CD14-positive monocyte (primary cell): ENCODE measurements around the gene NTRK3. TPM values are rescaled to one million over a fixed set of nuclear protein-coding genes. Genes with fewer than 3 reads are reported as not detected.

Experiments used
- DNase-seq, 3 donors: peaks; one replicate each; pipeline ENCODE4 v3.0.0-alpha.2; 2011 to 2022
- H2AFZ ChIP-seq: 2 replicates; pipeline ENCODE4 v1.6.0; 2012; ENCODE audit warnings: mild to moderate bottlenecking, low read depth, low read length, inconsistent platforms; ENCODE audit not compliant: insufficient read depth, poor library complexity, severe bottlenecking
- H3K27ac ChIP-seq, 2 donors: 1 replicate in 1 of 2; 2 replicates in 1 of 2; pipeline ENCODE4 v1.5.1; 2012 to 2013; ENCODE audit warnings: low read length in 2 of 2, control low read depth in 1 of 2, inconsistent platforms in 1 of 2, low read depth in 1 of 2, mild to moderate bottlenecking in 1 of 2
- H3K27me3 ChIP-seq, 2 donors: one replicate each; pipeline versions ENCODE4 v1.6.0 to v1.6.1; 2011 to 2013; ENCODE audit warnings: low read length in 2 of 2; ENCODE audit not compliant: control insufficient read depth in 2 of 2, insufficient read depth in 2 of 2
- H3K36me3 ChIP-seq, 2 donors: replicated peaks in 1 of 2; 1 replicate in 1 of 2; 2 replicates in 1 of 2; pipeline versions ENCODE4 v1.5.1 to v1.6.1; 2012 to 2013; ENCODE audit warnings: low read length in 2 of 2, control low read depth in 1 of 2, inconsistent platforms in 1 of 2, mild to moderate bottlenecking in 1 of 2; ENCODE audit not compliant: insufficient read depth in 2 of 2, control insufficient read depth in 1 of 2
- H3K4me1 ChIP-seq, 2 donors: 1 replicate in 1 of 2; 2 replicates in 1 of 2; pipeline versions ENCODE4 v1.5.1 to v1.6.1; 2012 to 2013; ENCODE audit warnings: low read length in 2 of 2, control low read depth in 1 of 2, inconsistent platforms in 1 of 2, mild to moderate bottlenecking in 1 of 2, moderate library complexity in 1 of 2; ENCODE audit not compliant: insufficient read depth in 2 of 2, control insufficient read depth in 1 of 2
- H3K4me2 ChIP-seq: replicated peaks from 2 replicates; pipeline ENCODE3; 2012; ENCODE audit warnings: low read length, moderate library complexity, mild to moderate bottlenecking; ENCODE audit not compliant: poor library complexity, severe bottlenecking; ENCODE audit errors: extremely low read depth
- H3K4me3 ChIP-seq, 3 experiments: fragments of 200-600 bp in 1 of 3; sonication (generic) in 1 of 3; replicated peaks in 1 of 3; 1 replicate in 2 of 3; 2 replicates in 1 of 3; pipeline ENCODE4 v1.5.1; 2011 to 2013; ENCODE audit warnings: low read length in 3 of 3, mild to moderate bottlenecking in 3 of 3, control low read depth in 2 of 3, low read depth in 2 of 3, inconsistent platforms in 1 of 3, moderate library complexity in 1 of 3
- H3K79me2 ChIP-seq: 2 replicates; pipeline ENCODE4 v1.6.0; 2012; ENCODE audit warnings: mild to moderate bottlenecking, control low read depth, inconsistent platforms, low read length, moderate library complexity; ENCODE audit not compliant: insufficient read depth
- H3K9ac ChIP-seq: 2 replicates; pipeline ENCODE4 v1.6.0; 2017; ENCODE audit warnings: low read length, mild to moderate bottlenecking; ENCODE audit not compliant: insufficient read depth, poor library complexity, severe bottlenecking
- H3K9me3 ChIP-seq, 2 donors: replicated peaks in 1 of 2; 1 replicate in 1 of 2; 2 replicates in 1 of 2; pipeline versions ENCODE4 v1.5.1 to v1.6.1; 2012 to 2013; ENCODE audit warnings: low read length in 2 of 2, control low read depth in 1 of 2; ENCODE audit not compliant: control insufficient read depth in 1 of 2, insufficient read depth in 1 of 2
- H4K20me1 ChIP-seq: 2 replicates; pipeline ENCODE4 v1.6.0; 2012; ENCODE audit warnings: mild to moderate bottlenecking, low read length, control low read depth, moderate library complexity; ENCODE audit not compliant: insufficient read depth
- H3K27ac Mint-ChIP-seq, 7 donors: one replicate each; pipeline ENCODE4 v1.8.0; 2020; ENCODE audit warnings: mild to moderate bottlenecking in 7 of 7, mixed read lengths in 7 of 7, moderate library complexity in 6 of 7, inconsistent platforms in 2 of 7
- H3K27me3 Mint-ChIP-seq, 3 donors: one replicate each; pipeline ENCODE4 v1.8.0; 2021 to 2022; ENCODE audit warnings: low read depth in 3 of 3, mild to moderate bottlenecking in 3 of 3, mixed read lengths in 3 of 3, moderate library complexity in 3 of 3, inconsistent platforms in 1 of 3
- H3K36me3 Mint-ChIP-seq, 2 donors: one replicate each; pipeline ENCODE4 v1.8.0; 2020; ENCODE audit warnings: mixed read lengths in 2 of 2, inconsistent platforms in 1 of 2, mild to moderate bottlenecking in 1 of 2
- H3K4me1 Mint-ChIP-seq: one replicate; pipeline ENCODE4 v1.8.0; 2020; ENCODE audit warnings: mild to moderate bottlenecking, mixed read lengths
- H3K4me3 Mint-ChIP-seq, 2 donors: one replicate each; pipeline ENCODE4 v1.8.0; 2020; ENCODE audit warnings: mild to moderate bottlenecking in 2 of 2, mixed read lengths in 2 of 2, moderate library complexity in 1 of 2
- H3K9me3 Mint-ChIP-seq, 7 donors: one replicate each; pipeline ENCODE4 v1.8.0; 2020 to 2022; ENCODE audit warnings: mixed read lengths in 7 of 7, mild to moderate bottlenecking in 6 of 7, moderate library complexity in 6 of 7, inconsistent platforms in 2 of 7
- WGBS: methylation state at CpG from one replicate; pipeline ENCODE4 v1.1.5; 2013; ENCODE audit warnings: missing lambda C conversion rate; ENCODE audit not compliant: insufficient coverage; 5-methylcytosine and 5-hydroxymethylcytosine counted together
- intact Hi-C, 2 donors: fragments of 100-400 bp; cut with micrococcal nuclease; formaldehyde crosslinking; loops; one replicate each; pipeline versions ENCODE4 v1.15.0 to v1.15.1; 2023
- polyA plus RNA-seq, 3 donors: library from polyadenylated mRNA; depleted of rRNA in 1 of 3; unstranded in 2 of 3; stranded (reverse) in 1 of 3; fragments of 300-500 nt in 2 of 3; fragments of >200 nt in 1 of 3; fragmentation: Illumina TruSeq in 2 of 3; gene quantifications; 1 replicate in 2 of 3; 2 replicates in 1 of 3; pipeline ENCODE4 v1.2.3, GENCODE V29; 2012 to 2021
- TF ChIP-seq, protein P1 (sequence below): fragments of 200-600 bp; IDR thresholded peaks from one replicate; pipeline ENCODE4 v1.8.0; 2022; ENCODE audit warnings: antibody characterized with exemption, mild to moderate bottlenecking

The NTRK3 gene
- polyA plus RNA-seq, 3 donors, result not detected

- Mint-ChIP-seq H3K4me3 (no peak overlapping the region), H3K4me1 (no peaks in the 10 kb centered on the region), H3K9me3 (peaks cover 0 to 4% (median 0%) of the 10 kb centered on the region in 7 donors), H3K27ac (no peak overlapping the region), H3K27me3 (peaks cover 0 to 4% (median 4%) of the 10 kb centered on the region in 3 donors), H3K36me3 (no peaks in the 10 kb centered on the region)
- Histone ChIP-seq H4K20me1 (no peaks in the 10 kb centered on the region), H3K9me3 (no peaks in the 10 kb centered on the region), H2AFZ (no peak overlapping the region), H3K36me3 (no peaks in the 10 kb centered on the region), H3K79me2 (no peaks in the 10 kb centered on the region), H3K9ac (no peak overlapping the region), H3K4me2 (no peak overlapping the region), H3K27me3 (no peaks in the 10 kb centered on the region), H3K4me1 (no peaks in the 10 kb centered on the region), H3K4me3 (no peak overlapping the region), H3K27ac (no peak overlapping the region)
- TF ChIP-seq, protein P1, sequence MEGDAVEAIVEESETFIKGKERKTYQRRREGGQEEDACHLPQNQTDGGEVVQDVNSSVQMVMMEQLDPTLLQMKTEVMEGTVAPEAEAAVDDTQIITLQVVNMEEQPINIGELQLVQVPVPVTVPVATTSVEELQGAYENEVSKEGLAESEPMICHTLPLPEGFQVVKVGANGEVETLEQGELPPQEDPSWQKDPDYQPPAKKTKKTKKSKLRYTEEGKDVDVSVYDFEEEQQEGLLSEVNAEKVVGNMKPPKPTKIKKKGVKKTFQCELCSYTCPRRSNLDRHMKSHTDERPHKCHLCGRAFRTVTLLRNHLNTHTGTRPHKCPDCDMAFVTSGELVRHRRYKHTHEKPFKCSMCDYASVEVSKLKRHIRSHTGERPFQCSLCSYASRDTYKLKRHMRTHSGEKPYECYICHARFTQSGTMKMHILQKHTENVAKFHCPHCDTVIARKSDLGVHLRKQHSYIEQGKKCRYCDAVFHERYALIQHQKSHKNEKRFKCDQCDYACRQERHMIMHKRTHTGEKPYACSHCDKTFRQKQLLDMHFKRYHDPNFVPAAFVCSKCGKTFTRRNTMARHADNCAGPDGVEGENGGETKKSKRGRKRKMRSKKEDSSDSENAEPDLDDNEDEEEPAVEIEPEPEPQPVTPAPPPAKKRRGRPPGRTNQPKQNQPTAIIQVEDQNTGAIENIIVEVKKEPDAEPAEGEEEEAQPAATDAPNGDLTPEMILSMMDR, result no peak
- intact Hi-C loops, result no loop called here
- no peak for DNase-seq
- WGBS, result 100% methylated on average over 1 of the region's 5 CpGs
Observed at GRCh38 chr15:88187195-88187594, 69.3 kb downstream of the NTRK3 start.

GRCh38 chr15:88185584-88185983 lies 71.0 kb downstream of the NTRK3 start:
- 73% methylated on average over 2 of the region's 3 CpGs for WGBS
- H3K27ac Mint-ChIP-seq, result no peak overlapping the region

More at GRCh38 chr15:88185584-88185983, 71.0 kb downstream of the NTRK3 start:
- no peaks in the 10 kb centered on the region for H3K4me1 Mint-ChIP-seq
- no peaks in the 10 kb centered on the region for H3K4me1 ChIP-seq
- H3K79me2 ChIP-seq, result no peaks in the 10 kb centered on the region
- no peak overlapping the region for H3K4me3 ChIP-seq
- H3K9me3 ChIP-seq, result no peaks in the 10 kb centered on the region
- H3K36me3 ChIP-seq, result no peaks in the 10 kb centered on the region
- intact Hi-C loops, result no loop called here
- no peaks in the 10 kb centered on the region for H4K20me1 ChIP-seq
- H3K4me3 Mint-ChIP-seq, result no peak overlapping the region
- H3K9me3 Mint-ChIP-seq, result peaks cover 0 to 7% (median 0%) of the 10 kb centered on the region in 7 donors
- no peak for DNase-seq
- no peak overlapping the region for H3K27ac ChIP-seq
- no peak overlapping the region for H3K4me2 ChIP-seq
- H3K36me3 Mint-ChIP-seq, result no peaks in the 10 kb centered on the region
- H3K9ac ChIP-seq, result no peak overlapping the region
- H3K27me3 ChIP-seq, result no peaks in the 10 kb centered on the region
- TF ChIP-seq, protein P1, result no peak
- peaks cover 0 to 5% (median 4%) of the 10 kb centered on the region in 3 donors for H3K27me3 Mint-ChIP-seq
- no peak overlapping the region for H2AFZ ChIP-seq
